Panc1 (cell line): ENCODE measurements around the gene ZNF652. TPM values are rescaled to one million over a fixed set of nuclear protein-coding genes. Genes with fewer than 3 reads are reported as not detected.

Source experiments
- ATAC-seq: fragments of 200-7000 bp; cut with Tn5 transposase; 2 replicates; pipeline ENCODE4 v1.9.1; 2020; ENCODE audit warnings: mild to moderate bottlenecking, moderate library complexity
- BruUV-seq: library from RNA; stranded (reverse); fragments of 400-500 nt; replicated peaks from 2 replicates; lab custom pipeline; 2021; lab: Mats Ljungman, UMichigan
- CTCF ChIA-PET: fragments of 300-600 bp; sonication (Branson Sonifier 250); formaldehyde crosslinking; loops from one replicate; lab custom pipeline; 2022; ENCODE audit warnings: antibody characterized with exemption; lab: Charles Lee
- POLR2A ChIA-PET: fragments of 300-600 bp; sonication (Branson Sonifier 250); formaldehyde crosslinking; loops from one replicate; lab custom pipeline; 2022; ENCODE audit warnings: antibody characterized with exemption; lab: Charles Lee
- DNase-seq: peaks from one replicate; pipeline ENCODE4 v3.0.0-alpha.2; 2010; ENCODE audit warnings: low read depth, low spot score
- H3K27ac ChIP-seq: 2 replicates; pipeline ENCODE4 v1.5.1; 2011; ENCODE audit warnings: mild to moderate bottlenecking, low read length, inconsistent platforms
- H3K27me3 ChIP-seq: fragments of 200-500 bp; sonication (Bioruptor generic); 2 replicates; pipeline ENCODE4 v1.6.0; 2014; ENCODE audit warnings: low read length, inconsistent platforms; ENCODE audit not compliant: control insufficient read depth, insufficient read depth
- H3K36me3 ChIP-seq: fragments of 200-500 bp; sonication (Bioruptor generic); 2 replicates; pipeline ENCODE4 v1.5.1; 2014; ENCODE audit warnings: inconsistent platforms, mild to moderate bottlenecking, low read length, moderate library complexity; ENCODE audit not compliant: control insufficient read depth, insufficient read depth
- H3K4me1 ChIP-seq: 2 replicates; pipeline ENCODE4 v1.5.1; 2011; ENCODE audit warnings: inconsistent platforms, mild to moderate bottlenecking, low read length, moderate library complexity; ENCODE audit not compliant: control insufficient read depth, insufficient read depth
- H3K4me3 ChIP-seq, 2 experiments: 2 replicates each; pipeline ENCODE4 v1.5.1; 2011 to 2012; ENCODE audit warnings: low read depth in 2 of 2, low read length in 2 of 2, mild to moderate bottlenecking in 2 of 2, inconsistent platforms in 1 of 2, moderate library complexity in 1 of 2
- H3K9me3 ChIP-seq: fragments of 200-500 bp; sonication (Bioruptor generic); 2 replicates; pipeline ENCODE4 v1.5.1; 2014; ENCODE audit warnings: low read depth, mild to moderate bottlenecking, inconsistent platforms, low read length, moderate library complexity; ENCODE audit not compliant: control insufficient read depth, insufficient read depth
- POLR2AphosphoS5 ChIP-seq: IDR thresholded peaks from 2 replicates; pipeline ENCODE4 v1.6.1; 2012; ENCODE audit warnings: mild to moderate bottlenecking, low read depth, low read length, moderate library complexity
- REST ChIP-seq, 2 experiments: IDR thresholded peaks; 2 replicates each; pipeline ENCODE4 v1.6.1; 2011 to 2012; ENCODE audit warnings: low read depth in 2 of 2, control low read depth in 1 of 2, low read length in 1 of 2, mild to moderate bottlenecking in 1 of 2, moderate library complexity in 1 of 2; ENCODE audit not compliant: insufficient read depth in 1 of 2
- SIN3A ChIP-seq: IDR thresholded peaks from 2 replicates; pipeline ENCODE4 v1.6.1; 2012; ENCODE audit warnings: low read depth, mild to moderate bottlenecking, low read length, moderate library complexity, borderline replicate concordance; ENCODE audit not compliant: insufficient read depth
- TCF7L2 ChIP-seq: IDR thresholded peaks from 2 replicates; pipeline ENCODE4 v1.6.1; 2011; ENCODE audit warnings: mild to moderate bottlenecking, low read depth, low read length, inconsistent platforms
- in situ Hi-C: cut with HindIII; loops from 2 replicates; pipeline ENCODE4 v1.10.0; 2016; ENCODE audit warnings: low sequenced_read_pairs, low pct_unique_long_range_greater_than_20kb
- intact Hi-C: fragments of 100-400 bp; cut with micrococcal nuclease; formaldehyde crosslinking; loops from one replicate; pipeline ENCODE4 v1.10.0; 2022; ENCODE audit not compliant: unreplicated experiment
- total RNA-seq: library from RNA; stranded (reverse); gene quantifications from one replicate; pipeline ENCODE4 v1.2.1, GENCODE V29; 2021; ENCODE audit not compliant: unreplicated experiment
- TF ChIP-seq, protein P1 (sequence below): fragments of 450-650 bp; IDR thresholded peaks from 2 replicates; pipeline ENCODE4 v1.5.1; 2017; ENCODE audit warnings: mild to moderate bottlenecking

Gene ZNF652
- total RNA-seq, 1 experiment from 2014 or later: 42.4 TPM

DNA sequence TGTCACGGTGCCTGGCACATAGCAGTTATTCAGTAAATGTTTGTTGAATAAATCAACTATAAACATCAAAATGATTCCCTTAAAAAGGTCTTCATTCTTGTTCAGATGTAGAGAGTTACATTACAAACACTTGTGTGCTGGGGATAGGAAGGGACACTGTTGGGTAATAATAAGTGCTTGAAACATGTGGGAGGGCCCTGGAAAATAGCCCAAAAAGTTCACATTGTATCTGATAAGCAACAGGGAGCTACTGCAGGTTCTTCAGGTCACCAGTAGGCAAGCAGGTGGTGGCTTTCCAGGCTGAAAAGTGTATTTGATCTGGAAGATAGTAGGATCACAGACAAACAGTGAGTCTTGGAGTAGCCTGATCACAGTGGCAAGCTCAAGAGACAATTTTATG lies 19.0 kb upstream of the ZNF652 start:
- TF ChIP-seq, protein P1, sequence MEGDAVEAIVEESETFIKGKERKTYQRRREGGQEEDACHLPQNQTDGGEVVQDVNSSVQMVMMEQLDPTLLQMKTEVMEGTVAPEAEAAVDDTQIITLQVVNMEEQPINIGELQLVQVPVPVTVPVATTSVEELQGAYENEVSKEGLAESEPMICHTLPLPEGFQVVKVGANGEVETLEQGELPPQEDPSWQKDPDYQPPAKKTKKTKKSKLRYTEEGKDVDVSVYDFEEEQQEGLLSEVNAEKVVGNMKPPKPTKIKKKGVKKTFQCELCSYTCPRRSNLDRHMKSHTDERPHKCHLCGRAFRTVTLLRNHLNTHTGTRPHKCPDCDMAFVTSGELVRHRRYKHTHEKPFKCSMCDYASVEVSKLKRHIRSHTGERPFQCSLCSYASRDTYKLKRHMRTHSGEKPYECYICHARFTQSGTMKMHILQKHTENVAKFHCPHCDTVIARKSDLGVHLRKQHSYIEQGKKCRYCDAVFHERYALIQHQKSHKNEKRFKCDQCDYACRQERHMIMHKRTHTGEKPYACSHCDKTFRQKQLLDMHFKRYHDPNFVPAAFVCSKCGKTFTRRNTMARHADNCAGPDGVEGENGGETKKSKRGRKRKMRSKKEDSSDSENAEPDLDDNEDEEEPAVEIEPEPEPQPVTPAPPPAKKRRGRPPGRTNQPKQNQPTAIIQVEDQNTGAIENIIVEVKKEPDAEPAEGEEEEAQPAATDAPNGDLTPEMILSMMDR: no peak
- in situ Hi-C loops: no loop called here
- ATAC-seq (no peak), DNase-seq (no peak)
- intact Hi-C loops: no loop called here
- H3K27me3 ChIP-seq: no peaks in the 10 kb centered on the region
- no peaks in the 10 kb centered on the region for H3K36me3 ChIP-seq
- no peak overlapping the region for H3K4me3 ChIP-seq
- no peaks in the 10 kb centered on the region for H3K4me1 ChIP-seq
- ChIA-PET CTCF (no interaction called here), POLR2A (interaction anchor here (0.6 kb wide), 1 partner anchor 405 kb away, joined by 4 read pairs; no protein-coding TSS in a partner anchor)
- no peak overlapping the region for H3K27ac ChIP-seq
- H3K9me3 ChIP-seq: no peaks in the 10 kb centered on the region
- no TSS peak for BruUV-seq

GRCh38 chr17:49379926-49380325 lies 17.9 kb upstream of the ZNF652 start:
- no peaks in the 10 kb centered on the region for H3K9me3 ChIP-seq
- no peaks in the 10 kb centered on the region for H3K4me1 ChIP-seq
- no peaks in the 10 kb centered on the region for H3K27me3 ChIP-seq
- no peaks in the 10 kb centered on the region for H3K36me3 ChIP-seq
- ATAC-seq (no peak), DNase-seq (no peak)
- in situ Hi-C loops: no loop called here
- H3K27ac ChIP-seq: no peak overlapping the region
- no TSS peak for BruUV-seq
- intact Hi-C loops: no loop called here
- H3K4me3 ChIP-seq: no peak overlapping the region
- TF ChIP-seq POLR2AphosphoS5 (no peak), TCF7L2 (no peak), REST (IDR thresholded peaks at IDR 0.05; ENCODE audit: insufficient read depth in 1 of 2, low read depth in 2 of 2, low read length in 1 of 2) (no peak), SIN3A (no peak)
- TF ChIP-seq, protein P1: no peak
- CTCF ChIA-PET: no interaction called here
- POLR2A ChIA-PET: no interaction called here

GRCh38 chr17:49378311-49378710 lies 16.3 kb upstream of the ZNF652 start:
- ATAC-seq (no peak), DNase-seq (no peak)
- no peaks in the 10 kb centered on the region for H3K4me1 ChIP-seq
- ChIA-PET POLR2A (no interaction called here), CTCF (no interaction called here)
- no TSS peak for BruUV-seq
- no peaks in the 10 kb centered on the region for H3K9me3 ChIP-seq
- H3K4me3 ChIP-seq: no peak overlapping the region
- no peak for TF ChIP-seq TCF7L2
- TF ChIP-seq, protein P1: no peak
- TF ChIP-seq REST (IDR thresholded peaks at IDR 0.05; ENCODE audit: insufficient read depth in 1 of 2, low read depth in 2 of 2, low read length in 1 of 2): no peak
- no peak for TF ChIP-seq SIN3A
- TF ChIP-seq POLR2AphosphoS5: no peak
- H3K27me3 ChIP-seq: no peaks in the 10 kb centered on the region
- H3K36me3 ChIP-seq: no peaks in the 10 kb centered on the region
- in situ Hi-C loops: no loop called here
- intact Hi-C loops: no loop called here
- H3K27ac ChIP-seq: no peak overlapping the region
